Stimulated activated memory B cell treated with anti-CD40 and anti-IgM and Interleukin-4, amounts not matched to agents 10 μg/mL and 1 μg/mL and 100 μg/mL, for 72 hours (primary cell): ENCODE data around the gene TARBP1.
"Not testable (repeated sequence)": the region's sequence is repeated elsewhere in the genome, so short reads cannot be mapped to it uniquely, and the experiment has no call there.

Source experiments
- ATAC-seq: fragments of 150-1000 bp; cut with Tn5 transposase; 2 replicates; pipeline ENCODE4 v1.10.0; 2021
- H3K27ac Mint-ChIP-seq: one replicate; pipeline ENCODE4 v1.8.0; 2022; ENCODE audit warnings: mild to moderate bottlenecking, mixed read lengths
- H3K27me3 Mint-ChIP-seq: one replicate; pipeline ENCODE4 v1.8.0; 2022; ENCODE audit warnings: mixed read lengths
- H3K36me3 Mint-ChIP-seq: one replicate; pipeline ENCODE4 v1.8.0; 2022; ENCODE audit warnings: mixed read lengths
- H3K4me1 Mint-ChIP-seq: one replicate; pipeline ENCODE4 v1.8.0; 2022; ENCODE audit warnings: mixed read lengths
- H3K4me3 Mint-ChIP-seq: one replicate; pipeline ENCODE4 v1.8.0; 2022; ENCODE audit warnings: mild to moderate bottlenecking, moderate library complexity, mixed read lengths
- H3K9me3 Mint-ChIP-seq: one replicate; pipeline ENCODE4 v1.8.0; 2022; ENCODE audit warnings: mixed read lengths

TARBP1 gene

GRCh38 chr1:234515411-234515810 is 36.4 kb upstream of the TARBP1 start:
- Mint-ChIP-seq H3K9me3 (no peaks in the 10 kb centered on the region), H3K27me3 (no peaks in the 10 kb centered on the region), H3K4me1 (peaks cover 21% of the 10 kb centered on the region), H3K27ac (no peak overlapping the region), H3K36me3 (no peaks in the 10 kb centered on the region), H3K4me3 (no peak overlapping the region)
- no peak for ATAC-seq

- H3K4me1 Mint-ChIP-seq: peaks cover 14% of the 10 kb centered on the region
Measured at GRCh38 chr1:234512451-234512861, 33.5 kb upstream of the TARBP1 start.

GRCh38 chr1:234509457-234510328 is 30.7 kb upstream of the TARBP1 start:
- H3K27me3 Mint-ChIP-seq: no peaks in the 10 kb centered on the region
- H3K36me3 Mint-ChIP-seq: peaks cover under 1% of the 10 kb centered on the region
- peak overlapping the region; percentile 8 for H3K27ac Mint-ChIP-seq
- H3K4me3 Mint-ChIP-seq: no peak overlapping the region
- no peak for ATAC-seq
- peaks cover under 1% of the 10 kb centered on the region for H3K9me3 Mint-ChIP-seq
- H3K4me1 Mint-ChIP-seq: peaks cover 14% of the 10 kb centered on the region

More at GRCh38 chr1:234512451-234512861, 33.5 kb upstream of the TARBP1 start:
- no peak overlapping the region for H3K4me3 Mint-ChIP-seq
- H3K9me3 Mint-ChIP-seq: no peaks in the 10 kb centered on the region
- H3K36me3 Mint-ChIP-seq: no peaks in the 10 kb centered on the region
- H3K27ac Mint-ChIP-seq: no peak overlapping the region
- no peaks in the 10 kb centered on the region for H3K27me3 Mint-ChIP-seq
- ATAC-seq: no peak

- Mint-ChIP-seq H3K9me3 (peaks cover 9% of the 10 kb centered on the region), H3K27ac (no peak overlapping the region), H3K4me3 (no peak overlapping the region), H3K36me3 (peaks cover 8% of the 10 kb centered on the region), H3K27me3 (no peaks in the 10 kb centered on the region), H3K4me1 (peaks cover 16% of the 10 kb centered on the region)
- no peak for ATAC-seq
Measured at GRCh38 chr1:234507626-234508387, 28.8 kb upstream of the TARBP1 start.

GRCh38 chr1:234507089-234507488 is 28.1 kb upstream of the TARBP1 start:
- no peaks in the 10 kb centered on the region for H3K27me3 Mint-ChIP-seq
- peaks cover 8% of the 10 kb centered on the region for H3K36me3 Mint-ChIP-seq
- peaks cover 9% of the 10 kb centered on the region for H3K9me3 Mint-ChIP-seq
- no peak overlapping the region for H3K4me3 Mint-ChIP-seq
- ATAC-seq: no peak
- no peak overlapping the region for H3K27ac Mint-ChIP-seq
- H3K4me1 Mint-ChIP-seq: peaks cover 9% of the 10 kb centered on the region

- Mint-ChIP-seq H3K4me3 (no peak overlapping the region), H3K27me3 (no peaks in the 10 kb centered on the region), H3K27ac (no peak overlapping the region), H3K4me1 (peaks cover 15% of the 10 kb centered on the region), H3K36me3 (peaks cover 8% of the 10 kb centered on the region), H3K9me3 (peaks cover 9% of the 10 kb centered on the region)
- ATAC-seq: no peak
Measured at GRCh38 chr1:234505769-234506102, 26.8 kb upstream of the TARBP1 start.

GRCh38 chr1:234504969-234505768 is 26.2 kb upstream of the TARBP1 start:
- Mint-ChIP-seq H3K4me1 (peaks cover 21% of the 10 kb centered on the region), H3K9me3 (peaks cover 9% of the 10 kb centered on the region), H3K27me3 (no peaks in the 10 kb centered on the region), H3K36me3 (peaks cover 8% of the 10 kb centered on the region), H3K4me3 (no peak overlapping the region), H3K27ac (no peak overlapping the region)
- no peak for ATAC-seq

- H3K27ac Mint-ChIP-seq: peak overlapping the region; percentile 31
Measured at GRCh38 chr1:234504251-234504650, 25.3 kb upstream of the TARBP1 start.

GRCh38 chr1:234503193-234504050 is 24.4 kb upstream of the TARBP1 start:
- Mint-ChIP-seq H3K4me1 (peaks cover 38% of the 10 kb centered on the region), H3K27me3 (no peaks in the 10 kb centered on the region), H3K9me3 (peaks cover 9% of the 10 kb centered on the region), H3K36me3 (peaks cover 8% of the 10 kb centered on the region), H3K27ac (peak overlapping the region; percentile 31), H3K4me3 (no peak overlapping the region)
- ATAC-seq: no peak

More at GRCh38 chr1:234504251-234504650, 25.3 kb upstream of the TARBP1 start:
- not testable (repeated sequence) for H3K4me3 Mint-ChIP-seq, H3K9me3 Mint-ChIP-seq, ATAC-seq, H3K36me3 Mint-ChIP-seq, H3K27me3 Mint-ChIP-seq
- H3K4me1 Mint-ChIP-seq: peaks cover 30% of the 10 kb centered on the region

GRCh38 chr1:234502785-234503184 is 23.8 kb upstream of the TARBP1 start:
- H3K4me1 Mint-ChIP-seq: peaks cover 44% of the 10 kb centered on the region
- no peak overlapping the region for H3K4me3 Mint-ChIP-seq
- H3K27me3 Mint-ChIP-seq: no peaks in the 10 kb centered on the region
- H3K9me3 Mint-ChIP-seq: peaks cover 9% of the 10 kb centered on the region
- no peak for ATAC-seq
- H3K27ac Mint-ChIP-seq: no peak overlapping the region
- H3K36me3 Mint-ChIP-seq: peaks cover 8% of the 10 kb centered on the region

- Mint-ChIP-seq H3K4me1 (peaks cover 53% of the 10 kb centered on the region), H3K36me3 (peaks cover 8% of the 10 kb centered on the region), H3K27ac (peak overlapping the region; percentile 84), H3K9me3 (peaks cover 9% of the 10 kb centered on the region), H3K27me3 (no peaks in the 10 kb centered on the region), H3K4me3 (peak overlapping the region; percentile 5)
- ATAC-seq: peak; percentile 53
Measured at GRCh38 chr1:234500269-234500668, 21.3 kb upstream of the TARBP1 start.

GRCh38 chr1:234499943-234500245 is 20.9 kb upstream of the TARBP1 start:
- Mint-ChIP-seq H3K4me1 (peaks cover 57% of the 10 kb centered on the region), H3K9me3 (peaks cover 9% of the 10 kb centered on the region), H3K36me3 (peaks cover 8% of the 10 kb centered on the region), H3K27me3 (no peaks in the 10 kb centered on the region), H3K27ac (peak overlapping the region; percentile 84), H3K4me3 (peak overlapping the region; percentile 5)
- no peak for ATAC-seq

- Mint-ChIP-seq H3K4me1 (peaks cover 60% of the 10 kb centered on the region), H3K27me3 (no peaks in the 10 kb centered on the region), H3K9me3 (peaks cover 5% of the 10 kb centered on the region), H3K36me3 (peaks cover 4% of the 10 kb centered on the region), H3K4me3 (peak overlapping the region; percentile 64), H3K27ac (peak overlapping the region; percentile 84)
- peak; percentile 84 for ATAC-seq
Measured at GRCh38 chr1:234499119-234499942, 20.4 kb upstream of the TARBP1 start.
